Endothelial cell of umbilical vein (primary cell): Measurements from ENCODE around the gene AGMO. TPM values are rescaled to one million over a fixed set of nuclear protein-coding genes. Genes with fewer than 3 reads are reported as not detected.

ENCODE experiments used
- BruUV-seq: library from RNA; stranded (reverse); fragments of 400-500 nt; replicated peaks from 2 replicates; lab custom pipeline; 2021; lab: Mats Ljungman, UMichigan
- CTCF ChIA-PET: fragments of 300-600, 350-600 bp; sonication (Branson Sonifier 250); formaldehyde crosslinking; loops from one replicate; lab custom pipeline; 2021; ENCODE audit warnings: antibody characterized with exemption, inconsistent platforms; lab: Charles Lee
- POLR2A ChIA-PET: fragments of 300-600, 350-600 bp; sonication (Branson Sonifier 250); formaldehyde crosslinking; loops from one replicate; lab custom pipeline; 2021; ENCODE audit warnings: antibody characterized with exemption, inconsistent platforms; lab: Charles Lee
- DNase-seq: peaks from one replicate; pipeline ENCODE4 v3.0.0-alpha.2; 2011; ENCODE audit warnings: low read depth, low spot score
- FAIRE-seq: peaks from 2 replicates; lab custom pipeline; 2011; peaks lifted over from hg19 to GRCh38; lab: Jason Lieb, UNC
- H2AFZ ChIP-seq: 2 replicates; pipeline ENCODE4 v1.6.0; 2012; ENCODE audit warnings: low read depth, low read length, control low read depth, inconsistent platforms
- H3K27ac ChIP-seq: 2 replicates; pipeline ENCODE4 v1.5.1; 2011; ENCODE audit warnings: low read depth, mild to moderate bottlenecking, control low read depth, low read length, moderate library complexity; ENCODE audit not compliant: insufficient read depth
- H3K27me3 ChIP-seq, 2 experiments: 2 replicates each; pipeline versions ENCODE4 v1.6.0 to v1.6.1; 2011; ENCODE audit warnings: low read length in 2 of 2, mixed read lengths in 1 of 2; ENCODE audit not compliant: control insufficient read depth in 2 of 2, insufficient read depth in 2 of 2
- H3K36me3 ChIP-seq, 2 experiments: 2 replicates in 1 of 2; 3 replicates in 1 of 2; pipeline ENCODE4 v1.5.1; 2011; ENCODE audit warnings: low read length in 2 of 2, mild to moderate bottlenecking in 1 of 2, moderate library complexity in 1 of 2; ENCODE audit not compliant: control insufficient read depth in 2 of 2, insufficient read depth in 2 of 2; ENCODE audit errors: extremely low read depth in 1 of 2
- H3K4me1 ChIP-seq: 3 replicates; pipeline ENCODE4 v1.5.1; 2011; ENCODE audit warnings: mild to moderate bottlenecking, low read length; ENCODE audit not compliant: control insufficient read depth, insufficient read depth; ENCODE audit errors: extremely low read depth
- H3K4me2 ChIP-seq: 2 replicates; pipeline ENCODE4 v1.6.1; 2011; ENCODE audit warnings: low read length, control low read depth, mixed read lengths; ENCODE audit not compliant: insufficient read depth
- H3K4me3 ChIP-seq, 3 experiments: fragments of 200-600 bp in 1 of 3; sonication (generic), shearing (Covaris generic) in 1 of 3; replicated peaks in 1 of 3; 2 replicates each; pipeline ENCODE4 v1.5.1; 2011 to 2016; ENCODE audit warnings: control low read depth in 3 of 3, low read length in 3 of 3, mild to moderate bottlenecking in 2 of 3, inconsistent platforms in 1 of 3, low read depth in 1 of 3, moderate library complexity in 1 of 3; ENCODE audit not compliant: insufficient read depth in 1 of 3
- H3K79me2 ChIP-seq: 2 replicates; pipeline ENCODE4 v1.6.0; 2012; ENCODE audit warnings: low read length, inconsistent platforms; ENCODE audit not compliant: control insufficient read depth, insufficient read depth
- H3K9ac ChIP-seq: replicated peaks from 2 replicates; pipeline ENCODE3; 2011; ENCODE audit warnings: low read length, control low read depth; ENCODE audit not compliant: insufficient read depth; ENCODE audit errors: extremely low read depth
- H3K9me1 ChIP-seq: replicated peaks from 3 replicates; pipeline ENCODE4 v1.6.0; 2011; ENCODE audit warnings: mild to moderate bottlenecking, low read length; ENCODE audit not compliant: control insufficient read depth, insufficient read depth; ENCODE audit errors: extremely low read depth
- H3K9me3 ChIP-seq: replicated peaks from 2 replicates; pipeline ENCODE4 v1.5.1; 2012; ENCODE audit warnings: low read length, inconsistent platforms; ENCODE audit not compliant: control insufficient read depth, insufficient read depth
- H4K20me1 ChIP-seq: replicated peaks from 2 replicates; pipeline ENCODE3; 2011; ENCODE audit warnings: mild to moderate bottlenecking, low read length; ENCODE audit not compliant: control insufficient read depth, insufficient read depth; ENCODE audit errors: extremely low read depth
- CTCF ChIP-seq, 2 donors: IDR thresholded peaks; 1 replicate in 1 of 2; 2 replicates in 1 of 2; pipeline ENCODE4 v1.5.1; 2011; ENCODE audit warnings: low read length in 2 of 2, mild to moderate bottlenecking in 2 of 2, moderate library complexity in 2 of 2, control low read depth in 1 of 2, inconsistent platforms in 1 of 2, low read depth in 1 of 2; ENCODE audit not compliant: insufficient read depth in 1 of 2; ENCODE audit errors: extremely low read depth in 1 of 2
- EZH2 ChIP-seq: IDR thresholded peaks from 2 replicates; pipeline ENCODE4 v1.6.1; 2012; ENCODE audit warnings: borderline replicate concordance, low read depth, mild to moderate bottlenecking, moderate library complexity, low read length, inconsistent platforms; ENCODE audit not compliant: severe bottlenecking
- FOS ChIP-seq: IDR thresholded peaks from 2 replicates; pipeline ENCODE4 v1.6.1; 2011; ENCODE audit warnings: mild to moderate bottlenecking, low read length, moderate library complexity, borderline replicate concordance; ENCODE audit not compliant: insufficient read depth
- GATA2 ChIP-seq: IDR thresholded peaks from 2 replicates; pipeline ENCODE4 v1.7.0; 2011; ENCODE audit warnings: low read depth, mild to moderate bottlenecking, moderate library complexity, mixed read lengths, low read length; ENCODE audit not compliant: insufficient read length, insufficient read depth
- JUN ChIP-seq: IDR thresholded peaks from 2 replicates; pipeline ENCODE4 v1.6.1; 2011; ENCODE audit warnings: borderline replicate concordance, low read depth; ENCODE audit not compliant: insufficient read length, insufficient read depth
- MAX ChIP-seq: IDR thresholded peaks from 2 replicates; pipeline ENCODE4 v1.6.1; 2011; ENCODE audit not compliant: insufficient read depth, insufficient read length
- MYC ChIP-seq: IDR thresholded peaks from one replicate; pipeline ENCODE4 v1.6.1; 2011; ENCODE audit warnings: mild to moderate bottlenecking, low read depth, low read length
- POLR2A ChIP-seq: IDR thresholded peaks from 2 replicates; pipeline ENCODE4 v1.6.1; 2012; ENCODE audit warnings: low read depth, mild to moderate bottlenecking, control low read depth, low read length
- POLR2AphosphoS5 ChIP-seq: IDR thresholded peaks from 2 replicates; pipeline ENCODE4 v1.6.1; 2012; ENCODE audit warnings: low read depth, mild to moderate bottlenecking, control low read depth, low read length, moderate library complexity; ENCODE audit not compliant: insufficient read depth
- dilution Hi-C: fragments of 300-500 bp; cut with MboI; formaldehyde crosslinking; loops from one replicate; pipeline ENCODE4 v1.15.0; 2019; ENCODE audit warnings: low sequenced_read_pairs; ENCODE audit not compliant: extremely low pct_ligation_motif_present
- intact Hi-C: fragments of 100-400 bp; cut with micrococcal nuclease; formaldehyde crosslinking; loops from one replicate; pipeline ENCODE4 v1.10.0; 2022
- polyA plus RNA-seq, 4 experiments: library from polyadenylated mRNA; depleted of rRNA in 3 of 4; stranded (reverse) in 3 of 4; unstranded in 1 of 4; fragments of >200 nt; gene quantifications; 2 replicates each; pipeline versions ENCODE4 v1.2.1 to v1.2.3, GENCODE V29; 2011 to 2012; ENCODE audit warnings: missing spikeins in 1 of 4
- total RNA-seq: library from RNA; stranded (reverse); gene quantifications from 2 replicates; pipeline ENCODE4 v1.2.3, GENCODE V29; 2021

The AGMO gene
- total and polyA plus RNA-seq, 2 donors (not counting 3 experiments of a cell fraction or from before 2014, with no cell fraction given), result 0.23 to 0.40 TPM

GRCh38 chr7:15558756-15559155 is 3.1 kb downstream of the AGMO start:
- no TSS peak for BruUV-seq
- Histone ChIP-seq H3K4me2 (no peak overlapping the region), H3K9me1 (no peaks in the 10 kb centered on the region), H2AFZ (no peak overlapping the region), H4K20me1 (no peaks in the 10 kb centered on the region), H3K4me3 (no peak overlapping the region), H3K9ac (no peak overlapping the region), H3K9me3 (no peaks in the 10 kb centered on the region), H3K79me2 (no peaks in the 10 kb centered on the region), H3K4me1 (peaks cover 37% of the 10 kb centered on the region), H3K36me3 (no peaks in the 10 kb centered on the region), H3K27me3 (no peaks in the 10 kb centered on the region), H3K27ac (no peak overlapping the region)
- DNase-seq, result no peak
- FAIRE-seq, result no peak
- intact Hi-C loops, result loop anchor here (5.0 kb wide), 2 partner anchors 251 to 514 kb away; no protein-coding TSS in a partner anchor
- dilution Hi-C loops, result loop anchor here (25.0 kb wide), 1 partner anchor 154 kb away; no protein-coding TSS in a partner anchor
- CTCF ChIA-PET, result interaction anchor here (0.9 to 1.5 kb wide), 4 partner anchors 18 to 1006 kb away, joined by 3 to 4 read pairs (median 3); no protein-coding TSS in a partner anchor
- TF ChIP-seq POLR2AphosphoS5 (no peak), POLR2A (no peak), MYC (no peak), JUN (no peak), FOS (no peak), MAX (no peak)
- POLR2A ChIA-PET, result no interaction called here

GRCh38 chr7:15557686-15558085 is 4.1 kb downstream of the AGMO start:
- BruUV-seq, result no TSS peak
- H4K20me1 ChIP-seq, result no peaks in the 10 kb centered on the region
- H3K36me3 ChIP-seq, result no peaks in the 10 kb centered on the region
- no peaks in the 10 kb centered on the region for H3K79me2 ChIP-seq
- peaks cover 42% of the 10 kb centered on the region for H3K4me1 ChIP-seq
- POLR2A ChIA-PET, result no interaction called here
- no peaks in the 10 kb centered on the region for H3K9me1 ChIP-seq
- no peak for DNase-seq
- H3K4me2 ChIP-seq, result peak overlapping the region; percentile 49
- CTCF ChIA-PET, result no interaction called here
- H3K27ac ChIP-seq, result peak overlapping the region; percentile 11
- H3K9me3 ChIP-seq, result no peaks in the 10 kb centered on the region
- dilution Hi-C loops, result loop anchor here (25.0 kb wide), 1 partner anchor 155 kb away; no protein-coding TSS in a partner anchor
- FAIRE-seq, result no peak
- no peak overlapping the region for H3K9ac ChIP-seq
- no peaks in the 10 kb centered on the region for H3K27me3 ChIP-seq
- peak overlapping the region; percentile 81 for H2AFZ ChIP-seq
- TF ChIP-seq MYC (no peak), FOS (no peak), EZH2 (no peak), JUN (no peak), MAX (no peak), CTCF (IDR thresholded peaks at IDR 0.05; ENCODE audit: extremely low read depth in 1 of 2, insufficient read depth in 1 of 2, low read depth in 1 of 2, low read length in 2 of 2) (no peak), POLR2AphosphoS5 (no peak), GATA2 (no peak), POLR2A (no peak)
- intact Hi-C loops, result loop anchor here (5.0 kb wide), 2 partner anchors 250 to 515 kb away; no protein-coding TSS in a partner anchor
- H3K4me3 ChIP-seq, result no peak overlapping the region
